Measurements from ENCODE around the gene KIN. TPM values are rescaled to one million over a fixed set of nuclear protein-coding genes. Genes with fewer than 3 reads are reported as not detected.

The KIN gene
- total RNA-seq, 1 experiment from 2014 or later = 23.4 TPM

DNA sequence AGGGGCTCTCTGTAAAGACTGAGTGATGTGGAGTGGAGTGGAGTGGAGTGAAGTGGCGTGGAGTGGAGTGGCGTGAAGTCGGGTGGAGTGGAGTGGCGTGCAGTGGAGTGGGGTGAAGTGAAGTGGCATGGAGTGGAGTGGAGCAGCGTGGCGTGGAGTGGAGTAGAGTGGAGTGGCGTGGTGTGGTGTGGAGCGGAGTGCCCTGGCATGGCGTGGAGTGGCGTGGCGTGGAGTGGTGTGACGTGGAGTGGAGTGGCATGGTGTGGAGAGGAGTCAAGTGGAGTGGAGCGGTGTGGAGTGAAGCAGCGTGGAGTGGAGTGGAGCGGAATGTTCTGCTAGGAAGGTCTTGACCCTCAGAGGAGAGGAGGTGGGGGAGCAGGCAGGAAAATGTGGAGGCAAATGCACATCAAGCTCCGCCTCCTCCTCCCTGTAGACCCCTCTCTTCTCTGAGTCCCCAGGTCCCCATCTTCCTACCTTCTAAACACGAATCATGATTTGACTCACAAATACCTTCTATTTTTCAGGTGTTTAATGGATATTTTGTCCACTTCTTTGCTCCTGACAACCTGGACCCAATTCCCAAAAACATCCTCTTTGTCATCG lies 64.8 kb downstream of the KIN start:
- Histone ChIP-seq H3K27ac (ENCODE audit: insufficient read length, low read depth, low read length) (no peak overlapping the region), H4K91ac (ENCODE audit: insufficient read length, low read depth, low read length) (no peak overlapping the region), H3K56ac (ENCODE audit: insufficient read length, low read depth, low read length) (no peak overlapping the region), H4K20me1 (ENCODE audit: control insufficient read depth, insufficient read depth, insufficient read length) (no peaks in the 10 kb centered on the region), H3K23ac (ENCODE audit: insufficient read length, low read depth, low read length) (no peak overlapping the region), H3K4me2 (ENCODE audit: insufficient read depth, insufficient read length, low read length) (no peak overlapping the region), H3K23me2 (ENCODE audit: insufficient read length, low read depth, low read length, poor library complexity, severe bottlenecking) (no peaks in the 10 kb centered on the region), H2AFZ (ENCODE audit: low read length) (no peak overlapping the region), H3K18ac (ENCODE audit: insufficient read length, low read depth, low read length) (peak overlapping the region; percentile 6), H2BK12ac (ENCODE audit: insufficient read length, low read depth, low read length) (no peak overlapping the region), H3K14ac (ENCODE audit: insufficient read depth, low read length) (no peak overlapping the region), H2BK15ac (ENCODE audit: low read depth, low read length) (no peak overlapping the region), H3K79me1 (ENCODE audit: insufficient read depth, low read depth, low read length, poor library complexity, severe bottlenecking) (no peaks in the 10 kb centered on the region), H4K8ac (replicated peaks; ENCODE audit: insufficient read length, low read depth, low read length) (no peak overlapping the region), H2AK5ac (ENCODE audit: insufficient read length, low read length) (no peak overlapping the region), H3K9ac (ENCODE audit: extremely low read depth, insufficient read length, low read length) (no peak overlapping the region), H2BK20ac (ENCODE audit: low read depth, low read length, poor library complexity, severe bottlenecking) (no peak overlapping the region), H4K5ac (ENCODE audit: insufficient read length, low read depth, low read length) (no peak overlapping the region), H3K79me2 (ENCODE audit: insufficient read depth, low read length) (no peaks in the 10 kb centered on the region), H3K27me3 (ENCODE audit: insufficient read depth, low read length) (no peaks in the 10 kb centered on the region), H3K4ac (ENCODE audit: low read depth, low read length) (no peak overlapping the region), H2BK120ac (ENCODE audit: low read depth, low read length, poor library complexity, severe bottlenecking) (no peak overlapping the region), H3K4me1 (ENCODE audit: insufficient read depth, low read length) (no peaks in the 10 kb centered on the region), H3K9me3 (ENCODE audit: control insufficient read depth, low read depth, low read length) (no peaks in the 10 kb centered on the region), H2BK5ac (ENCODE audit: insufficient read length, low read length) (no peak overlapping the region), H3T11ph (ENCODE audit: low read length) (no peak overlapping the region)
- Mint-ChIP-seq H3K27ac (peak overlapping the region in 1 of 3 experiments; percentile 38; a peak in 1 of 7 replicates), H3K27me3 (ENCODE audit: low read depth) (peaks cover 7% of the 10 kb centered on the region), H3K9me3 (peaks cover 4% of the 10 kb centered on the region in 2 experiments; a peak in 2 of 5 replicates), H3K4me3 (no peak overlapping the region), H3K4me1 (peaks cover 2 to 3% of the 10 kb centered on the region in 2 experiments; a peak in 2 of 4 replicates), H3K36me3 (ENCODE audit: insufficient read depth in 1 of 3, low read depth in 3 of 3) (no peaks in the 10 kb centered on the region)
- no peak for DNase-seq
- WGBS (ENCODE audit: extremely low coverage, insufficient read length, low lambda C conversion rate) = 100% methylated on average over 6 of the region's 18 CpGs
- TF ChIP-seq, protein P1, sequence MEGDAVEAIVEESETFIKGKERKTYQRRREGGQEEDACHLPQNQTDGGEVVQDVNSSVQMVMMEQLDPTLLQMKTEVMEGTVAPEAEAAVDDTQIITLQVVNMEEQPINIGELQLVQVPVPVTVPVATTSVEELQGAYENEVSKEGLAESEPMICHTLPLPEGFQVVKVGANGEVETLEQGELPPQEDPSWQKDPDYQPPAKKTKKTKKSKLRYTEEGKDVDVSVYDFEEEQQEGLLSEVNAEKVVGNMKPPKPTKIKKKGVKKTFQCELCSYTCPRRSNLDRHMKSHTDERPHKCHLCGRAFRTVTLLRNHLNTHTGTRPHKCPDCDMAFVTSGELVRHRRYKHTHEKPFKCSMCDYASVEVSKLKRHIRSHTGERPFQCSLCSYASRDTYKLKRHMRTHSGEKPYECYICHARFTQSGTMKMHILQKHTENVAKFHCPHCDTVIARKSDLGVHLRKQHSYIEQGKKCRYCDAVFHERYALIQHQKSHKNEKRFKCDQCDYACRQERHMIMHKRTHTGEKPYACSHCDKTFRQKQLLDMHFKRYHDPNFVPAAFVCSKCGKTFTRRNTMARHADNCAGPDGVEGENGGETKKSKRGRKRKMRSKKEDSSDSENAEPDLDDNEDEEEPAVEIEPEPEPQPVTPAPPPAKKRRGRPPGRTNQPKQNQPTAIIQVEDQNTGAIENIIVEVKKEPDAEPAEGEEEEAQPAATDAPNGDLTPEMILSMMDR (conservative IDR thresholded peaks at IDR 0.05) = no peak
